Suprapubic skin (tissue), 4 donors: Measurements from ENCODE around the gene DSCAM.

ENCODE experiments used
- CTCF ChIP-seq, 2 donors: fragments of 200-600 bp in 1 of 2; fragments of 450-650 bp in 1 of 2; sonication (generic) in 1 of 2; IDR thresholded peaks; one replicate each; pipeline ENCODE4 v1.5.1; 2016 to 2019; ENCODE audit warnings: antibody characterized with exemption in 2 of 2, mild to moderate bottlenecking in 1 of 2, moderate library complexity in 1 of 2
- POLR2A ChIP-seq, 2 donors: fragments of 450-650 bp; IDR thresholded peaks; one replicate each; pipeline ENCODE4 v1.6.1; 2017; ENCODE audit warnings: antibody characterized with exemption in 2 of 2, mild to moderate bottlenecking in 2 of 2, moderate library complexity in 2 of 2
- POLR2AphosphoS5 ChIP-seq, 3 donors: sonication (generic); formaldehyde crosslinking; IDR thresholded peaks; one replicate each; pipeline ENCODE4 v1.6.1; 2017; ENCODE audit warnings: antibody characterized with exemption in 3 of 3

DNA sequence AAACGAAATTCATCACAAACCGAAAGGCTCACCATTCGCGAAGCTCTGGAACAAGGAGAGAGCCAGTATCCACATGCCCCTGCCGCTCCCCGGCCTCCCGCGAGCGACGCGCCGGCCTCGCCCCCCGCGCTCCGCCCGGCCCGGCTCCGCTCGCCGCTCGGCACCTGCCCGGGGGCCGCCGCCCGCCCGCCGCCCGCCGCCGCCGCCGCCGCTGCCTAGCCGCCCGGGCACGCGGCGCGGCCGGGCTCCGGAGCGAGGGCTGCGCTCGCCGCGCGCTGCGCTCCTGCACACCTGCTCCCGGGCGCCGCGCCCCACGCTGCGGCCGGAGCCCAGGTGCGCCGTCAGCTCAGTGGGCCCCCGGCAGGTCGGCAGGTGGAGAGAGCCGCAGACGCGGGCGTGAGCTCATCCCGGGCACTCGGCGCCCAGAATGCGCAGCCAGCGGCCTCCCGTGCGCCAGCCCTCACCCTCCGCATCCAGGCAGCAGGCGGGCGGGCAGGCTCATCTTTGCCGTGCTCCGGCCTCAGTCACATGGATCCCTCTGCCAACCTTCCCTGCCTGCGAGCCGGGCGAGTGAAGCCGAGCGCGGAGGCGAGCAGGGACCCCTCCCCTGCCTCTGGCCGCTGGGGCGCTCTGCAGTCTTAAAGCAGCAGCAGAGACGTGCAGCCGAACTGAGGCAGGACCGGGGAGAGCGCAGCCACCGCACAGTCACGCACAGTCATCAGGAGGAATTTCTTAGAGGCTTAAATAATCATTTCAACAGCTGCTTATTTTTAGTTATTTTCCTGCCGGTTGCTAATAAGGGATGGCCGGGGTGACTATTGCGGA, at the start of gene DSCAM:
- TF ChIP-seq POLR2A (IDR thresholded peaks at IDR 0.05) (no peak), CTCF (IDR thresholded peaks at IDR 0.05) (no peak), POLR2AphosphoS5 (IDR thresholded peaks at IDR 0.05) (no peak)
